Brain microvascular endothelial cell (primary cell): Measurements from ENCODE around the gene HELB.

Source experiments
- DNase-seq: peaks from one replicate; pipeline ENCODE4 v3.0.0-alpha.2; 2020
- H3K27ac ChIP-seq: fragments of 250-450 bp; sonication (Bioruptor Pico); 2 replicates; pipeline ENCODE4 v1.5.1; 2020; ENCODE audit warnings: mild to moderate bottlenecking, moderate library complexity
- H3K27me3 ChIP-seq: fragments of 250-450 bp; sonication (Bioruptor Pico); replicated peaks from 2 replicates; pipeline ENCODE4 v1.5.1; 2020; ENCODE audit warnings: mild to moderate bottlenecking
- H3K36me3 ChIP-seq: fragments of 250-450 bp; sonication (Bioruptor Pico); replicated peaks from 2 replicates; pipeline ENCODE4 v1.5.1; 2020; ENCODE audit warnings: mild to moderate bottlenecking
- H3K4me3 ChIP-seq: 2 replicates; pipeline ENCODE4 v1.5.1; 2011; ENCODE audit warnings: low read depth, mild to moderate bottlenecking, control low read depth, low read length, moderate library complexity
- CTCF ChIP-seq: IDR thresholded peaks from 2 replicates; pipeline ENCODE4 v1.5.1; 2011; ENCODE audit warnings: low read depth, mild to moderate bottlenecking, moderate library complexity, low read length, control low read depth, inconsistent platforms; ENCODE audit errors: missing control alignments
- in situ Hi-C: cut with HindIII; loops from 2 replicates; pipeline ENCODE4 v1.10.0; 2017; ENCODE audit warnings: low sequenced_read_pairs, low pct_ligation_motif_present

HELB gene

GRCh38 chr12:66351301-66351700 is 49.0 kb downstream of the HELB start:
- TF ChIP-seq CTCF, result no peak
- no peaks in the 10 kb centered on the region for H3K36me3 ChIP-seq
- H3K4me3 ChIP-seq, result no peak overlapping the region
- no peaks in the 10 kb centered on the region for H3K27me3 ChIP-seq
- H3K27ac ChIP-seq, result no peak overlapping the region
- no peak for DNase-seq
- in situ Hi-C loops, result no loop called here

GRCh38 chr12:66352197-66352596 is 49.9 kb downstream of the HELB start:
- Histone ChIP-seq H3K36me3 (no peaks in the 10 kb centered on the region), H3K4me3 (no peak overlapping the region), H3K27me3 (no peaks in the 10 kb centered on the region), H3K27ac (no peak overlapping the region)
- DNase-seq, result peak; percentile 29
- in situ Hi-C loops, result no loop called here
- peak; percentile 67 for TF ChIP-seq CTCF

GRCh38 chr12:66352899-66353298 is 50.6 kb downstream of the HELB start:
- H3K27me3 ChIP-seq, result no peaks in the 10 kb centered on the region
- no peak for TF ChIP-seq CTCF
- DNase-seq, result no peak
- H3K4me3 ChIP-seq, result no peak overlapping the region
- no peaks in the 10 kb centered on the region for H3K36me3 ChIP-seq
- no peak overlapping the region for H3K27ac ChIP-seq
- in situ Hi-C loops, result no loop called here

- Histone ChIP-seq H3K27ac (no peak overlapping the region), H3K27me3 (no peaks in the 10 kb centered on the region), H3K4me3 (no peak overlapping the region), H3K36me3 (no peaks in the 10 kb centered on the region)
- in situ Hi-C loops, result no loop called here
- TF ChIP-seq CTCF, result no peak
- no peak for DNase-seq
Observed at GRCh38 chr12:66354291-66354690, 52.0 kb downstream of the HELB start.

GRCh38 chr12:66359300-66359699 is 57.0 kb downstream of the HELB start:
- no peaks in the 10 kb centered on the region for H3K27me3 ChIP-seq
- no peak for DNase-seq
- in situ Hi-C loops, result no loop called here
- H3K4me3 ChIP-seq, result no peak overlapping the region
- no peak for TF ChIP-seq CTCF
- H3K36me3 ChIP-seq, result no peaks in the 10 kb centered on the region
- no peak overlapping the region for H3K27ac ChIP-seq

GRCh38 chr12:66361703-66362102 is 59.4 kb downstream of the HELB start:
- DNase-seq, result no peak
- no peaks in the 10 kb centered on the region for H3K36me3 ChIP-seq
- no peaks in the 10 kb centered on the region for H3K27me3 ChIP-seq
- H3K4me3 ChIP-seq, result no peak overlapping the region
- in situ Hi-C loops, result no loop called here
- no peak overlapping the region for H3K27ac ChIP-seq
- TF ChIP-seq CTCF, result no peak
